NCI-H460 (cell line): Measurements from ENCODE around the gene SEMA6A. TPM values are rescaled to one million over a fixed set of nuclear protein-coding genes. Genes with fewer than 3 reads are reported as not detected.

Source experiments
- DNase-seq: peaks from one replicate; pipeline ENCODE4 v3.0.0-alpha.2; 2016; ENCODE audit warnings: low read depth; ENCODE audit errors: extremely low read depth
- total RNA-seq: library from RNA; depleted of rRNA; stranded (reverse); fragments of >200 nt; shearing (Covaris generic); gene quantifications from 2 replicates; pipeline ENCODE4 v1.2.3, GENCODE V29; 2014

The SEMA6A gene
- total RNA-seq, 1 experiment from 2014 or later: 0.94 TPM

GRCh38 chr5:116576053-116576713 lies 1.6 kb upstream of the SEMA6A start:
- DNase-seq: peak; percentile 45

- no peak for DNase-seq
These were observed 866 bp upstream of the SEMA6A start for GRCh38 chr5:116575326-116576052.

- DNase-seq: no peak
These were observed 789 bp downstream of the SEMA6A start for GRCh38 chr5:116573702-116574366.

- DNase-seq: no peak
These were observed 1.3 kb downstream of the SEMA6A start for GRCh38 chr5:116573279-116573701.

- DNase-seq: no peak
These were observed 2.0 kb downstream of the SEMA6A start for GRCh38 chr5:116572350-116573278.

- DNase-seq: no peak
These were observed 2.9 kb downstream of the SEMA6A start for GRCh38 chr5:116571568-116572349.

GRCh38 chr5:116569999-116570398 lies 4.6 kb downstream of the SEMA6A start:
- no peak for DNase-seq

- DNase-seq: no peak
These were observed 7.5 kb downstream of the SEMA6A start for GRCh38 chr5:116567106-116567505.

GRCh38 chr5:116566251-116566650 lies 8.4 kb downstream of the SEMA6A start:
- DNase-seq: no peak

GRCh38 chr5:116564756-116565490 lies 9.7 kb downstream of the SEMA6A start:
- no peak for DNase-seq

- DNase-seq: no peak
These were observed 10.3 kb downstream of the SEMA6A start for GRCh38 chr5:116564312-116564711.

- DNase-seq: no peak
These were observed 10.8 kb downstream of the SEMA6A start for GRCh38 chr5:116563736-116564308.

- DNase-seq: no peak
These were observed 12.0 kb downstream of the SEMA6A start for GRCh38 chr5:116562669-116563068.

- DNase-seq: no peak
These were observed 13.0 kb downstream of the SEMA6A start for GRCh38 chr5:116561658-116562057.

- DNase-seq: no peak
These were observed 14.9 kb downstream of the SEMA6A start for GRCh38 chr5:116559673-116560164.

- DNase-seq: no peak
These were observed 15.4 kb downstream of the SEMA6A start for GRCh38 chr5:116559239-116559638.

- DNase-seq: peak; percentile 36
These were observed 16.9 kb downstream of the SEMA6A start for GRCh38 chr5:116557669-116558271.

- DNase-seq: no peak
These were observed 19.9 kb downstream of the SEMA6A start for GRCh38 chr5:116554764-116555163.
